DOHH2 (cell line): ENCODE measurements around the gene SPTBN4.

ENCODE experiments used
- CTCF ChIP-seq: fragments of 200-600 bp; sonication (generic); IDR thresholded peaks from one replicate; pipeline ENCODE4 v1.5.1; 2014; ENCODE audit warnings: antibody characterized with exemption, mild to moderate bottlenecking, low read depth, low read length; ENCODE audit not compliant: poor library complexity, severe bottlenecking
- EZH2phosphoT487 ChIP-seq: fragments of 200-600 bp; sonication (generic); IDR thresholded peaks from 2 replicates; pipeline ENCODE4 v1.6.1; 2017; ENCODE audit warnings: borderline replicate concordance, mild to moderate bottlenecking, antibody characterized with exemption, low read length, moderate library complexity, mixed read lengths

GRCh38 chr19:40603071-40603388, 136.2 kb downstream of the SPTBN4 start:
- TF ChIP-seq CTCF (no peak), EZH2phosphoT487 (no peak)
